GM19035 (cell line): ENCODE results near the gene TRIM33.
"Not testable (repeated sequence)": the region's sequence is repeated elsewhere in the genome, so short reads cannot be mapped to it uniquely, and the experiment has no call there.

Experiments
- ATAC-seq: cut with Tn5 transposase; IDR thresholded peaks from one replicate; pipeline ENCODE4 v1.9.1; 2021; ENCODE audit not compliant: unreplicated experiment

The TRIM33 gene

GRCh38 chr1:114510274-114511031 lies 550 bp downstream of the TRIM33 start:
- peak; percentile 58 for ATAC-seq

DNA sequence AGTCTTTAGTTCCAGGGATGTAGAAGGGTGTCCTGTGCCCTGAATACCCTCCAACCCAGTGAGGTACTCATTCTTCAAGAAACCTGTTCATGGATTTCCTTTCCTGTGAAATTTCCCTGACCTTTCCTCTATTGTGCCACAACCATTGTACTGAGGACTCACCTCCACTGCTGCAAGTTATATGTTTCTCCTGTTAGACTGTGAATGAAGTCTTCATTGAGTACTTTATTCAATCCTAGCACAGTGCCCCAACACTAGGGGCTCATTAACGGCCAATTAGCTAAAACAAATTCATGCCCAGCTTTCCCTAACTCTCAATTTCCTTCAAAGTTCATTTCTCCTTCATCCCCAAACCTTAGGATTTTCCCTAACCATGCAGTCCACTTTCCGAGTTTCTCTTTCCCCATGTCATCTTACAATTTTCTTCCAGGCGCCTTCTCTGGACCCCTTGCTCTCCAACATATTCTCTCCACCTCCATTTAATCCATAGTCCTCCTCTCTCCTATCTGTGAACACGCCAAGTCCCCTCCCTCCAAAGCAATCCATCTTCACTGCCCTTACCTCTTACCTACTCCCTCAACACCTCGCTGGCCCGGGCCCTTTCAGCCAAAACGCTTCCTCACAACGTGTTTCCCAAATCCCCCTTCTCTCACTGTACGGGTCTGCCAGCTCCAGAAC lies 1.3 kb downstream of the TRIM33 start:
- ATAC-seq, result no peak

GRCh38 chr1:114508386-114508898 lies 2.6 kb downstream of the TRIM33 start:
- no peak for ATAC-seq

- no peak for ATAC-seq
Observed at GRCh38 chr1:114507513-114507912, 3.5 kb downstream of the TRIM33 start.

DNA sequence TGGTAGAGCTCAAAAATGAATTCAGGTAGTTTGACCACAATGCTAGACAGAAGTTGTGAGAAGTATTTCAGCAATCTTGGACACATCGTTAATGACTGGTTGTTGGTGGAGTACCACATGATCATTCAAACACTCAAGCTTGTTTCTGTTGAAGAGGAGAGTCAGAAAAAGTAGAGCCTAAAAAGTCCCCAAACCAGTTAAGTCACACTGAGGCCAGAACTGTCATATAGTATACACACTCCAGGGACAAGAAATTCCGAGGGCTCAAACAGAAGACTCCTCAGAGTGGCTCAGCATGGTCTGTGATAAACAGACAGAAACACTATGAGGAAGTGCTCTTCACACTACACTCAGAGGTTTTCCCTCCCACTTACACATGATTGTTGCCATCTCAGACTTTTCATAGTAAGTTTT lies 5.8 kb downstream of the TRIM33 start:
- no peak for ATAC-seq

DNA sequence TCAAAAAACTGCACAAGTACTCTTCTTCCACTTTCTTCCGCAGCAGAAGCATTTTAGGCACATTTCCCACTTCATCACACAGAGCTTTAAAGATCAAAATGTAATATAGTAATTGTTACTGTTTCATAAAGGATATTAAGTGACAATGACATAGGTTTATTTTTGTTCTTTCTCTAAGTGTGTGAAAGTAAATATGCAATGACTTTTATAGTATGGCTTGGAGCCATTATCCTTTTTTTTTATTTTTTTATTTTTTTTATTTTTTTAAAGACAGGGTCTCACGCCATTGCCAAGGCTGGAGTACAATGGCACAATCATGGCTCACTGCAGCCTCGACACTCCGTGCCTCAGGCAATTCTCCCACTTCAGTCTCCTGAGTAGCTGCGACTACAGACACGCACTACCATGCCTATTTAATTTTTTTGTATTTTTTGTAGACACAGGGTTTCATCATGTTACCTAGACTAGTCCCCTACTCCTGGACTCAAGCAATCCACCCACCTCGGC lies 7.0 kb downstream of the TRIM33 start:
- no peak for ATAC-seq

DNA sequence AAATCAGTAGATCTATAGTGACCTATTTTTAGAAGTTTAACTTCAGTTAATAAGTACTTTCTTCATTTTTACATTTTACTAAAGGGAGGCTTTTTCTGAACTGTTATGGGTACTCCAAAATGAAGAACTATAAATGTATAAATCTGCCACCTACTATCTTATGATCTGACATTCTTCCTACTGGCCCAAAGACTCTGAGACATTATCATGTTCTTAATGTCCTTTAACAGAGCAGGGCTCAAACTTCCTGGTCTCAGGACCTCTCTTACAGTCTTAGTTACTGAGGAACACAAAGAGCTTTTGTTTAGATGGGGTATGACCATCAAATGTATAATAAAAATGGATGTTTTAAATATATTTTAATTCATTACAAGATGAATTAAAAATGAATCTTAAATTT lies 8.9 kb downstream of the TRIM33 start:
- ATAC-seq, result no peak

- ATAC-seq, result no peak
Observed at GRCh38 chr1:114499478-114499877, 11.5 kb downstream of the TRIM33 start.

- no peak for ATAC-seq
Observed at GRCh38 chr1:114496089-114496488, 14.9 kb downstream of the TRIM33 start.

DNA sequence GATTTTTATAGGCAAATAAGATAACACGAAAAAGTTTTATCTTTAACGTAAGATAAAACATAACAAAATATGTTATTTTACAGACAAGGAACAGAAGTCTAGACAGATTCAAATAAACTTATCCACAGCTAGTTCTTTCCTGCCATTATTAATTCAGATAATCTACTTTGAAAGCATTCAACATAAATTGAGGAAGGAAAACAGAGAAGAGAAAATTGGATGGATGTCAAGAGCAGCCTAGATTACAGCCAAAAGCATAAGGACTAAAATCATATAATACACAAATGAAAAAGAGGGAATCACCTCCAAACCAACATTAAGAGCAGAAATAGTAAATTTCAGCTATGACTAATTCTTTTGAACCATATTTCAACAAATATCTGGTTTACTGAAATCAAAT lies 15.5 kb downstream of the TRIM33 start:
- no peak for ATAC-seq

- no peak for ATAC-seq
Observed at GRCh38 chr1:114492978-114493377, 18.0 kb downstream of the TRIM33 start.

DNA sequence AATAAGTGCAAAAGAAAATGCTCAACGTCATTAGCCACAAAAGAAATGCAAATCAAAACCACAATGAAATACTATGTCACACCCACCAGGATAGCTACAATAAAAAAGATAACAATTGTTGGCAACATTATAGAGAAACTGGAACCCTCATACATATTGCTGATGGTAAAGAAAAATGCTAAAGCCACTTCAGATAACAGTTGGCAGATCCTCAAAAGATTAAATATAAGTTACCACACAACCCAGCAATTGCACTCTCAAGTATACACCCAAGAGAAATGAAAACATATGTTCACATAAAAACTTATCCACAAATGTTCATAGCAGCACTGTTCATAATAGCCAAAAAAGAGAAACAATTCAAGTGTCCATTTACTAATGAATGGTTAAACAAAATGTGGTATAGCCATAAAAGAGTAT lies 20.7 kb downstream of the TRIM33 start:
- no peak for ATAC-seq

GRCh38 chr1:114488739-114489138 lies 22.3 kb downstream of the TRIM33 start:
- ATAC-seq, result no peak

DNA sequence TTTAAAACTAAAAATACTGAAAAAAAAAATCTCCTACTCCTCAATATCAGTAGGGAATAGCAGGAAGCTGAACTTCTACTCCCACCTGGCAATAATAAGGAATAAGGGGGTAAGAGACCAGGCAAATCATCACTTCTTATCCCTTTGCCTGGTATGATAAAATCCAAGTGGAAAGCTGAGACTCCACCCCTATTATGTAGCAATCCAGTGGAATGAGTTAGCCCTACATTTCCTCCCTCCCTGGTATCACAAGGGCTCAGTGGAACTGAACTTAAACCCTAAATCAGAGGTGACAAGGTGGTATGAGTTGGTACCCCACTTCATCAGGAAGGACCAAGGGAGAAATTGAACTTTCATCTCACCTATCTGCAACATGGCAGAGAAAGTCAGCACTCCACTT lies 25.7 kb downstream of the TRIM33 start:
- no peak for ATAC-seq

GRCh38 chr1:114482585-114482984 lies 28.4 kb downstream of the TRIM33 start:
- ATAC-seq, result peak; percentile 86

GRCh38 chr1:114479636-114480035 lies 31.4 kb downstream of the TRIM33 start:
- ATAC-seq, result not testable (repeated sequence)

- ATAC-seq, result no peak
Observed at GRCh38 chr1:114479134-114479533, 31.9 kb downstream of the TRIM33 start.

- no peak for ATAC-seq
Observed at GRCh38 chr1:114473796-114474195, 37.2 kb downstream of the TRIM33 start.

DNA sequence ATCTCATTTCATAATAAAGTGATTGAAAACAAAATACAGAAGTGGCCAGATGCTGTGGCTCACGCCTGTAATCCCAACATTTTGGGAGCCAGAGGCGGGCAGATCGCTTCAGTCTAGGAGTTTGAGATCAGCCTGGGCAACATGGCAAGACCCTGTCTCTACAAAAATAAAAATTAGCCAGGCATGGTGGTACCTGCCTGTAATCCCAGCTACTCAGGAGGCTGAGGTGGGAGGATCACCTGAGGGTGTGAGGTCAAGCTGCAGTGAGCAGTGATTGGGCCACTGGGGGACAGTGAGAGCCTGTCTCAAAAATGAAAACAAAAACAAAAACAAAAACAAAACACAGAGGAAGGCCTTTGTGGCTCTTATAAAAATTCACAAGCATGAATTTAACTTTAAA lies 38.6 kb downstream of the TRIM33 start:
- ATAC-seq, result no peak

- no peak for ATAC-seq
Observed at GRCh38 chr1:114470681-114471080, 40.3 kb downstream of the TRIM33 start.

DNA sequence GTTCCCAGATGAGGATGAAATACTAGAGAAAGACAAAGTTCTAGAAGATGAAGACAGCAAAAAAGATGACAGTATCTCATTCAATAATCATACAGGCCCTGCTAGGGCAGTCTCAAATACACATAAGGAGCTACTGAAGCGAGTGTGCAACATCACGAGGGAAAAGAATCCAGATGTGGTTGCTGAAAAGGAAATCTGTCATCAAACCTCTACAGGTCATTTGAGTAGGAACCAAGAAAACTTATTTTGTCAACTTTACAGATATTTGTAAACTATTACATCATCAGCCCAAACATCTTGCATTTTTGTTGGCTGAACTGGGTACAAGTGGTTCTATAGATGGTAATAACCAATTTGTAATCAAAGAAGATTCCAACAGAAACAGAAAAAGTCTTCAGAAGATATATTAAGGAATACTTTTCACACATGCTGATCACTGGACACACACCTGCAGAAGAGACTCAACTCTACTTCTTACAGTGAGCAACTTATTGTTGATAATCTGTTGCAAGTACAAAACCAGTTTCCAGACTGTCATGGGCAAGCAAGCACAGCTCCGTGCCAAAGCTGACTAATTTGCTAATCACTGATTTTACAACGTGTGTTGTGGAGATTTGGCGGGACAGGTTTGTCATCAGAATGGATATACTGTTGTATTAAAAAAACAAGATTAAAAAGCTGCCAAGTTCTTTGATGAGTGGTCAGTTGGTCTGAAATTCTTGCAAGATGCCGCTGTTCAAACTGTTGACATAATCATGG lies 42.1 kb downstream of the TRIM33 start:
- no peak for ATAC-seq
